Erythroblast (primary cell): ENCODE data around the gene CLEC4F.

Source experiments
- DNase-seq, 2 experiments: peaks; one replicate each; lab custom pipeline; 2025; lab: John Stamatoyannopoulos, UW
- GATA1 ChIP-seq: IDR thresholded peaks from 2 replicates; pipeline ENCODE4 v1.6.1; 2011; ENCODE audit warnings: low read depth, mild to moderate bottlenecking, control low read depth, low read length, moderate library complexity
- POLR2A ChIP-seq: IDR thresholded peaks from 2 replicates; pipeline ENCODE4 v1.6.1; 2011; ENCODE audit warnings: mild to moderate bottlenecking, low read length

CLEC4F gene

DNA sequence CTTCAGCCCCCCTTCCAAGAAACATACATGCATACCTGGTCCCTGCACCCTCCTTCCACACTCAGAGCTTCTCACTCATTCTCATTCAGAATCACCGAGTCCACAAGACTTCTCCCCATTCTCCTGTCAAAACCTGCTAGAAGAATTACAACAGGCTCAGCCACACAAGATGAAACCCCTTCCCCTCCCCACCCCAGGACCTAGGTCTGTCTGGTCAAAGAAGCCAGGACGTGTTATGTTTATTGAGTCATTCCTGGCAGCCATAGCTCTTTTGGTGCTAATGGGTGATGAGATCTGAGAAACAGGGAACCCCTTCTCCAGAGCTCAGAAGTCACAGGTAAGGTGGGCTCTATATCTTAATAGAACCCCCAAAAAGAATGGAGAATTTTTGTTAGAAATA lies 50.9 kb downstream of the CLEC4F start:
- no peak for DNase-seq
- TF ChIP-seq POLR2A (no peak), GATA1 (no peak)

DNA sequence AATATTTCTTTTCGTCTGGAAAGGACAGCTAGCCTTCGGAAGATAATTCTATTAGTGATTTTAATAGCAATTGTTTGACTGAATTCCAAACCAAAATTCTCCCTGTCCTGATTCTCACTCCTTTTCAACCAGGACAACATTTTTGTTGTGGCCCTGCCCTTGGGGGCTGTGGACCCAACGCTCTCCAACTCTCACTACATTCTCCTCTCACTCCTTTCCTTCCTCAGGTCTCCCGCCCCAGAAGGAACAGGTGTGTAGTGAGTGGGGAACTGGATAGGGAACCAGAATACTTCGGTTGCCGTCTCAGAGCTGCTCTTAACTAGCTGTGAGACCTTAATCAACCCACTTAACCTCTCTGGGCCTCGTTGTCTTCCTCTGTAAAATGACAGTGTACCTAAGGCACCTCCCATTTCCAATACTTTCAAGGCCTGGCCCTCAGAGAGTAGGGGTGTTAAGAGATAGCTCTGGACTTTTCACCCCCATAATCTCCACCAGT lies 51.8 kb downstream of the CLEC4F start:
- TF ChIP-seq GATA1 (no peak), POLR2A (no peak)
- no peak for DNase-seq

DNA sequence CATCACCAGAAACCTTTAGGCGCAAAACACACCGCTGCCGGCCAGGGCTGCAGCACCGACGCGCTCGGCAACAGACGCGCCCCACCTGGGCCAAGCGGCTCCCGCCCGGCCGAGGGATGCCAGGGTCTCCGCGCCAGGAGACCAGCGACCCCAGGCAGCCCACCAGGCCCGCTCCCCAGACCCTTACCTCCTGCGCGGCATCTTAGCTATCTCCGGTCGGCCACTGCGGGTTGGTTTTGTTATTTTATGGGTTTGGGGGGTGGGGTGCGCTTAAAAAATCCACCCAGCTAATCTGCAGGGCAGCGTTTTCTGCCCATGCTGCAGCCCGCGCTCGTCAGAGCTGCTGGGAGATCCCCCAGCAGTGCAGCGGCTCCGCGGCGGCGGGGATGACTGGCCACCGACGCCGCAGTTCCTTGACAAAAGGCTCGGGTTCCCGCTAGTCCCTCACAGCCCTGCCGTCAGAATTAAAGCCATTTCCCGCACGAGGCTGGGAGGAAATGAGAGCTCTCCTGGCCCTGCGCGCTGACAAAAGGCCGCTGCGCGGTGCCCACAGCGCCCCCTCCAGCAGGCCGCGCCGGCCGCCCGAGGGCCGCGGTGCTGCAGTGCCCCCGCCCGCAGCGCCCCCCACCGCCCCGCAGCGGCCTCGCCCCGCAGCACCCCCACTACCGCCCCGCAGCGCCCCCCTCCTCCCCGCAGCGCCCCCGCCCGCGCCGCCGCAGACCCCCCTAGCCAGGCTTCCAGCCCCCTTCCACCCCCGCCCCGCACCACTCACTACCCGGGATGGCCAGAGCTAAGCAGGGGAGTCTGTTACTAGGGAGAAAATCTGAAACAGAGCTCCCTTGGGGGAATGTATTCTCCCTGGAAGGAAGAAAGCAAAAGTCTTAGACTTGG lies 52.5 kb downstream of the CLEC4F start, which contains the start of gene ADD2:
Gene ADD2 (minus strand): TSS at position 502 of the 891 bp plus-strand sequence. CDS start 61,792 bp downstream, outside the sequence.
- DNase-seq: peak; percentile 73 to 74

DNA sequence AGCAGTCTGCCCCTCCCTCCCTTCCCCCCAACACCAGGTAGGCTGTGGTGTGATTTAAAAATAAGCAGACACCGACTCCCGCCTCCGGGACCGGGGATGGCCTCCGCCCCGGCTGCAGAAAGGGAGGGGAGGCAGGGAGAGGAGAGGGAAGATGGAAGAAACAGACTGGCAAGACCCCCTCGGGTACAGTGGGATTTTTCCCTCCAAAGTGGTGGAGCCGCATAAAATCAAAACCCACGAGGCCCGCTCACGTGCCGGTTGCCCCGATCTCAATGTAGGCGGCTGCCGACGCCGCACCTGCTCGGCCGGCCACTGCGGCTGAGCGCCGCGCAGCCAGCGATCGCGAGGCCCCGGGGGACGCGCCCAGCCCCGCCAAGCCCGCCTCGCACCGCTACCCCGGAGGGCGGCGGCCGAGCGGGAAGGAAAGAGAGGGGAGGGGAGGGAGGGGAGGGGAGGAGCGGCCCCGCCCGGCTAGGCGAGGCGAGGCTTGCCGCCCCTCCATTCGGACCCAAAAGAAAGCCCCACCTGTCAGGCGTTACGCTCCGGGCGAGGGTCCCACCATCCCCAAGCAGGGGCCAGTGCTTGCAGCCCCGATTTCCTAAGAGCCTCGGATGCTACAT lies 53.2 kb downstream of the CLEC4F start:
- DNase-seq: peak; percentile 22 to 40
- TF ChIP-seq POLR2A (no peak), GATA1 (no peak)

More for the DNA sequence above, 52.5 kb downstream of the CLEC4F start, which contains the start of gene ADD2:
- TF ChIP-seq POLR2A (no peak), GATA1 (no peak)

DNA sequence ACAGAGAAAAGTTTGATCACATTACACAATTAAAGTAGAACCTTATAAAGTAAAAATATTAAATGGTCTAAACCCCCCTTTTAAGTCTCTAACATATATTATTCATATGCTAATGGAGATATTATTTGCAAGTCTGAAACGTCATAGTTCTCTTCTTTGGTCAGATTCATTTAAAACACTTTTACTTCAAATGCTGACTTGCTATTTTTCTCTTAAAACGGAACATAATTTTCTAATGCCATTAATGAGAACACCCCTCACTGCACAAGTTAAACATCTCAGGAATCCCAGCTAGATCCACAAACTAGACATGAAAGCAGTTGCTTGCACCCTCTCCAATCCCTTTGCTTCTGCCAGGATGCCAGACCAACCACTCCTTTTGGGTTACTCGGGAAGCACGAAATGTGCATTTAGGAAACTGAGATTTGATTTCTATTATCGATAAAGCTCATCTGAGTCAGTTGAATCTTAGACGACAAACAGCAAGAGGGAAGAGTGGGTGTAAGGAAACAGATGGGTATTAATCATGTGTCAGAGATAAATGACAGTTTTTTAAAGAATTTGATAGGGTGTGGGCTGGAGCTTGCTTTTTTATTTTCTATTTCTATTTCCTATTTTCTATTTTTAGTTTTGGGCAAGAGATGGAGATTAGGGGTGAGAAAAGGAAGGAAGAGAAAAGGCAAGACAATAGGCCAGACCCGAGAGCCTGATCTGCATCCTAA lies 53.9 kb downstream of the CLEC4F start:
- no peak for DNase-seq
- TF ChIP-seq POLR2A (no peak), GATA1 (no peak)

DNA sequence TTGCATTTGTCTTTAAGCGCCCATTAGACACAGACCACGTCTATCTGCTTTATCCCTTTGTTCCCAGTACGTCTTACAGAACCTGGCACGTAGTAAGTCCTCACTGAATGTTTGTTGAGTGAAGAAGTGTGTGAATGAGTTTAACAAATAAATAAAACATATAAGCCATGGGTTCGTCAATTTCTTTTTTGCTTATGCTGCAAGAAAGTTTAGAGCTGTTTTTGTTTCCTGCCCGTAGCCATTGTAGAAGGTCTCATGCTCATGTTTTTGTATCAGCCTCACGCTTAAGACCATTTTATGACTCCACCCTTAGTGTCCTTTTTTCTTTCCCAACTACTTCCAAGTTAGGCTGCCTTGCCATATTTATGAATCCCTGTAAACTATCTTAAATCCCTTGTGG lies 54.9 kb downstream of the CLEC4F start:
- no peak for TF ChIP-seq POLR2A
- TF ChIP-seq GATA1: no peak

DNA sequence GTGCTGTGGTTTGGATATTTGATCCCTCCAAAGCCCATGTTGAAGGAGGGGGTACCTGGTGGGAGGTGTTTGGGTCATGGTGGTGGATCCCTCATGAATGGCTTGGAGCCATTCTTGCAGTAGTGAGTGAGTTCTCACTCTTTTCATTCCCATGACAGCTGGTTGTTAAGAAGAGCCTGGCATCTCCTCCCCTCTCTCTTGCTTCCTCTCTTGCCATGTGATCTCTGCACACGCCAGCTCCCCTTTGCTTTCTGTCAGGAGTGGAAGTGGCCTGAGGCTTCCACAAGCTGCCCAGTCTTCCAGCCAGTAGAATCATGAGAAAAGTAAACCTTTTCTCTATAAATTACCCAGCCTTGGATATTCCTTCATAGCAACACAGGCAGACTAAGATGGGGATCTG lies 61.0 kb downstream of the CLEC4F start:
- TF ChIP-seq GATA1 (no peak), POLR2A (no peak)
- DNase-seq: no peak

More for the DNA sequence above, 54.9 kb downstream of the CLEC4F start:
- DNase-seq: no peak
